Keratinocyte (primary cell): Measurements from ENCODE around the gene MRPL50. TPM values are rescaled to one million over a fixed set of nuclear protein-coding genes. Genes with fewer than 3 reads are reported as not detected.

Experiments used
- DNase-seq: peaks from one replicate; pipeline ENCODE4 v3.0.0-alpha.2; 2011; ENCODE audit warnings: low read depth, missing footprints, low spot score
- FAIRE-seq: peaks from 2 replicates; lab custom pipeline; 2011; peaks lifted over from hg19 to GRCh38; lab: Jason Lieb, UNC
- H2AFZ ChIP-seq: 2 replicates; pipeline ENCODE4 v1.6.0; 2012; ENCODE audit warnings: low read length, control low read depth, inconsistent platforms; ENCODE audit not compliant: control insufficient read depth
- H3K27ac ChIP-seq: 2 replicates; pipeline ENCODE4 v1.5.1; 2011; ENCODE audit warnings: low read length; ENCODE audit not compliant: control insufficient read depth, insufficient read depth
- H3K27me3 ChIP-seq: 3 replicates; pipeline ENCODE4 v1.6.0; 2011; ENCODE audit warnings: low read length; ENCODE audit not compliant: control insufficient read depth, insufficient read depth; ENCODE audit errors: extremely low read depth
- H3K36me3 ChIP-seq, 2 experiments: 2 replicates in 1 of 2; 3 replicates in 1 of 2; pipeline ENCODE4 v1.5.1; 2011; ENCODE audit warnings: low read length in 2 of 2, mild to moderate bottlenecking in 1 of 2; ENCODE audit not compliant: control insufficient read depth in 2 of 2, insufficient read depth in 2 of 2; ENCODE audit errors: extremely low read depth in 1 of 2
- H3K4me1 ChIP-seq: 3 replicates; pipeline ENCODE4 v1.5.1; 2011; ENCODE audit warnings: low read length; ENCODE audit not compliant: control insufficient read depth, insufficient read depth; ENCODE audit errors: extremely low read depth
- H3K4me2 ChIP-seq: 3 replicates; pipeline ENCODE4 v1.6.0; 2011; ENCODE audit warnings: low read depth, low read length; ENCODE audit not compliant: control insufficient read depth, insufficient read depth; ENCODE audit errors: extremely low read depth
- H3K4me3 ChIP-seq, 3 experiments: fragments of 200-600 bp in 1 of 3; sonication (generic) in 1 of 3; 2 replicates in 2 of 3; 3 replicates in 1 of 3; pipeline ENCODE4 v1.5.1; 2011 to 2016; ENCODE audit warnings: low read length in 3 of 3, mild to moderate bottlenecking in 3 of 3, control low read depth in 2 of 3, inconsistent platforms in 1 of 3, low read depth in 1 of 3, mixed read lengths in 1 of 3, mixed run types in 1 of 3, moderate library complexity in 1 of 3; ENCODE audit not compliant: control insufficient read depth in 2 of 3, insufficient read depth in 2 of 3; ENCODE audit errors: extremely low read depth in 1 of 3
- H3K79me2 ChIP-seq: 2 replicates; pipeline ENCODE4 v1.6.0; 2012; ENCODE audit warnings: low read length; ENCODE audit not compliant: control insufficient read depth, insufficient read depth
- H3K9ac ChIP-seq: 3 replicates; pipeline ENCODE4 v1.6.0; 2011; ENCODE audit warnings: low read length; ENCODE audit not compliant: control insufficient read depth, insufficient read depth; ENCODE audit errors: extremely low read depth
- H3K9me1 ChIP-seq: 3 replicates; pipeline ENCODE4 v1.6.0; 2011; ENCODE audit warnings: low read length; ENCODE audit not compliant: control insufficient read depth, insufficient read depth; ENCODE audit errors: extremely low read depth
- H3K9me3 ChIP-seq: 2 replicates; pipeline ENCODE4 v1.5.1; 2012; ENCODE audit warnings: low read depth, low read length; ENCODE audit not compliant: control insufficient read depth
- H4K20me1 ChIP-seq: 3 replicates; pipeline ENCODE4 v1.6.0; 2011; ENCODE audit warnings: low read length; ENCODE audit not compliant: control insufficient read depth, insufficient read depth; ENCODE audit errors: extremely low read depth
- CTCF ChIP-seq, 3 experiments: IDR thresholded peaks in 1 of 3; conservative IDR thresholded peaks in 1 of 3; optimal IDR thresholded peaks in 1 of 3; 2 replicates in 2 of 3; 3 replicates in 1 of 3; pipeline versions ENCODE3 to v1.5.1; 2011; ENCODE audit warnings: low read length in 3 of 3, mild to moderate bottlenecking in 3 of 3, moderate library complexity in 2 of 3, control low read depth in 1 of 3, inconsistent platforms in 1 of 3; ENCODE audit not compliant: insufficient read depth in 2 of 3; ENCODE audit errors: extremely low read depth in 1 of 3
- EZH2 ChIP-seq: IDR thresholded peaks from one replicate; pipeline ENCODE4 v1.6.1; 2012; ENCODE audit warnings: inconsistent platforms, mild to moderate bottlenecking, low read length, moderate library complexity
- dilution Hi-C: fragments of 300-500 bp; cut with MboI; formaldehyde crosslinking; loops from one replicate; pipeline ENCODE4 v1.7.0; 2020; ENCODE audit warnings: low sequenced_read_pairs; ENCODE audit not compliant: extremely low pct_ligation_motif_present
- polyA plus RNA-seq, 5 experiments: library from polyadenylated mRNA; depleted of rRNA in 3 of 5; stranded (reverse) in 3 of 5; stranded (forward) in 1 of 5; unstranded in 1 of 5; fragments of >200 nt; gene quantifications; 1 replicate in 1 of 5; 2 replicates in 3 of 5; 3 replicates in 1 of 5; pipeline versions ENCODE4 v1.2.1 to v1.2.3, GENCODE V29; 2011 to 2012; ENCODE audit warnings: missing spikeins in 2 of 5, low read depth in 1 of 5, low replicate concordance in 1 of 5

Gene MRPL50
- polyA plus RNA-seq, 1 donor (not counting 4 experiments of a cell fraction or from before 2014, with no cell fraction given): 24.0 TPM

DNA sequence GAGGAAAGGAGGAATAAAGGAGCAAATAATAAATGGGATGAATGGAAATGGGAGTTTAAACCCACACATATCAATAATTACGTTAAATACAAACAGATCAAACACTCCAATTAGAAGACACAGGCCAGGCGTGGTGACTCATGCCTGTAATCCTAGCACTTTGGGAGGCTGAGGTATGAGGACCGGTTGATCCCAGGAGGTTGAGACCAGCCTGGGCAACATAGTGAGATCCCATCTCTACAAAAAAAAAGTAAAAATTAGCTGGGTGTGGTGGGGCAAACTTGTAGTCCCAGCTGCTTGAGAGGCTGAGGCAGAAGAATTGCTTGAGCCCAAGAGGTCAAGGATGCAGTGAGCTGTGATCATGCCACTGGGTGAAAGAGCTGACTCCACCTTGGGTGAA, 17.3 kb downstream of the MRPL50 start:
- H3K4me2 ChIP-seq: no peak overlapping the region
- FAIRE-seq: no peak
- dilution Hi-C loops: no loop called here

GRCh38 chr9:101380295-101380694, 18.1 kb downstream of the MRPL50 start:
- DNase-seq (no peak), FAIRE-seq (peak; percentile 39)
- Histone ChIP-seq H3K4me3 (no peak overlapping the region), H3K4me1 (peaks cover 18% of the 10 kb centered on the region), H2AFZ (peak overlapping the region; percentile 40), H3K9me3 (no peaks in the 10 kb centered on the region), H3K79me2 (no peaks in the 10 kb centered on the region), H3K4me2 (no peak overlapping the region), H3K27ac (no peak overlapping the region), H3K36me3 (no peaks in the 10 kb centered on the region), H3K9ac (no peak overlapping the region), H3K9me1 (no peaks in the 10 kb centered on the region), H3K27me3 (no peaks in the 10 kb centered on the region), H4K20me1 (no peaks in the 10 kb centered on the region)
- dilution Hi-C loops: no loop called here
- TF ChIP-seq CTCF (optimal IDR thresholded peaks at IDR 0.05 in 1 of 3, IDR thresholded peaks at IDR 0.05 in 1 of 3, conservative IDR thresholded peaks at IDR 0.05 in 1 of 3; ENCODE audit: extremely low read depth in 1 of 3, insufficient read depth in 2 of 3, low read length in 3 of 3): no peak
- TF ChIP-seq EZH2: no peak

More for the DNA sequence above, 17.3 kb downstream of the MRPL50 start:
- Histone ChIP-seq H3K36me3 (no peaks in the 10 kb centered on the region), H3K9me3 (no peaks in the 10 kb centered on the region), H3K27me3 (no peaks in the 10 kb centered on the region), H3K9me1 (no peaks in the 10 kb centered on the region), H3K9ac (no peak overlapping the region), H3K79me2 (no peaks in the 10 kb centered on the region), H3K27ac (no peak overlapping the region), H4K20me1 (no peaks in the 10 kb centered on the region), H2AFZ (no peak overlapping the region), H3K4me3 (no peak overlapping the region), H3K4me1 (peaks cover 17% of the 10 kb centered on the region)
- no peak for TF ChIP-seq CTCF (optimal IDR thresholded peaks at IDR 0.05 in 1 of 3, IDR thresholded peaks at IDR 0.05 in 1 of 3, conservative IDR thresholded peaks at IDR 0.05 in 1 of 3; ENCODE audit: extremely low read depth in 1 of 3, insufficient read depth in 2 of 3, low read length in 3 of 3)
- no peak for TF ChIP-seq EZH2
- no peak for DNase-seq
